ENCODE data around the gene ASPRV1.
"Not testable (repeated sequence)": the region's sequence is repeated elsewhere in the genome, so short reads cannot be mapped to it uniquely, and the experiment has no call there.

The ASPRV1 gene

DNA sequence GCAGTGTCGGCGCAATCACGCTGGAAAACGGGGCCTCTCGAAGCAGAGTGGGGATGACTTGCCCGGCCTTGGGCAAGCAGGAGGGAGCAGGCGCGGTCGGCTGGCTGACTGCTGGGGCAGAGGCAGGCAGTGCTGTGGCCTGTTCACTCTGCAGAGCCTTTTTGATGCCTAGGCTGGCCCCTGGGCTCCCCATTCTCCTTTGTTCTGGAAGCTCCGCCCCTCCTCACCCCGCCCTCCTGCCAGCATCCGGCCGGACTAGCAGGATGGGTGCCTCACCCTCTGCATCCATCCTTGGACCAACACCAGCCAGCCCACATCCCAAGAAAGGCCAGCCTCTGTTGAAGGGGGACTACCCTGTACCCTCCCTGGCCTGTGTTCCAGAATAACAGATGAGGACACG, at the start of gene ASPRV1:
TSS of gene ASPRV1 (minus strand) at position 136 of the 400 bp plus-strand sequence. CDS start 195 bp downstream, outside the sequence.
- DNase-seq (ENCODE audit: low spot score), result no peak

DNA sequence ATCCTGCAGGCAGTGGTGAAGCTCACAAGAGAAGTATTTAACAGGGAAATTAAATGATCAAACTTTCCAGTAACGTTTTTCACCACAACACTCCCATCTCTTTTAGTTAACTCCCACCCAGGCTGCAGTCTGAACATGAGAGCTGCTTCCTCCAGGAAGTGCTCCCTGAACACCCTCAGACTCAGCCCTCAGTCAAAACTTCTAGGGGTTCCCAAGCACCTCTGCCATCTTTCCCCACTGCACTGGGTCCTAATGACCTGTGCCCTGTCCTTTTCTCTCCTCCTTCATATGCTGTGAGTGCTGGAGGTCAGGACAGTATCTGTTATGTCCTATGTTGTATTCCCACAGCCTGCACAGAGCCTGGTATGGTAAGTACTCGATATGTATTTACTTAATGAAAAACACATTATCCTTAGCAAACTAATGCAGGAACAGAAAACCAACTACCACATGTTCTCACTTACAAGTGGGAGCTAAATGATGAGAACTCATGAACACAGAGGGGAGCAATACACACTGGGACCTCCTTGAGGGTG, 49.2 kb upstream of the ASPRV1 start:
- DNase-seq (ENCODE audit: low spot score), result no peak

DNA sequence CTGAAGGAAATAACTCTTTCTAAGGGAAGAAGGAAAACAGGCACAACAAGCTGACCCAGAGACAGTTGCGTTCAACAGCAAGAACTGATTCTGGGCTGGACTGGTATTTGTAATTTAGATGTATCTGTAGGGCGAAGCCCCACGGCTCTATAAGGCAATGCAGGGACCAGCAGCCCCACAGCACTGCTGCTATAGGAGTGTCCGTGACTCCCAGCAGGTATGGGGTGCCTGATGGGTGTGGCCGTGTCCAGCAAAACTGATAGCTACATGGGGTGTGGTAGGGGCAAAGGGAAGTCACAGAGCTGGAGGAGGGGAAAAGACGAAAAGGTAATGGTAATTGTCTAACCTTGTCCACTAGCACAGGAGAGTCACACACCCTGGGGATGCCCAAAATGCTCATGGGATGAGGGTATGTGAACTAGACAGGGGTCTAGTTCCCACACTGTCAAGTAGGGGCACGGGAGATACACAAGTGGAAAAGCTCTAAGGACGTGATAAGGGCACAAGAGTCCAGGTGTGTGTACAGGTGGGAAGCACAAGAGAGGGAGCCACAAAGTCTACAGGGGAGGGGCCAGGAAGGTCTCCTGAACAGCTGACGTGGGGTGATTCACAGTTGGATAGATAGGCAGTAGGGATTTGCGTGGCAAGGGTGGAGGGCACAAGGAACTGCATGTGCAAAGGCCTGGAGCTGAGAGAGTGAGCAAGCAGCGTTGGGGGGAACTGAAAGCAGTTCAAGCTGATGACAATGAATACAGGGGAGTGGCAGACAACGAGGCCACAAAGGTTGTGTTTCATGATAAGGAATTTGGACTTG, 48.5 kb upstream of the ASPRV1 start:
- no peak for DNase-seq (ENCODE audit: low spot score)

DNA sequence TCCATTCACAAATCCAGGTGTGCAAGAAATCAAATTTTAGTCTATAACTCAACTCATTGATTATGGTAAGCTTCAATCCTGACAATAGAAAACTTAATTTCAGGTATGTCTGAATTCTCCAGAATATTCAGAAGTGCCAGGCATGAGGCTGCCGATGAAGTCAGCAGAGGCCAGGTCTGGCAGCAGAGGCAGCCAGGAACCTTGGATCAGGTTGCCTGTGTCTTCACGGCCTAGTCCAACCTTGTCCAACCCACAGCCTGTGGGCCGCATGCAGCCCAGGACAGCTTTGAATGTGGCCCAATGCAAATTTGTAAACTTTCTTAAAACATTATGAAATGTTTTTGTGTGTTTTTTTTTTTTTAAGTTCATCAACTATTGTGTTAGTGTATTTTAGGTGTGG, 46.9 kb upstream of the ASPRV1 start:
- DNase-seq (ENCODE audit: low spot score), result no peak

DNA sequence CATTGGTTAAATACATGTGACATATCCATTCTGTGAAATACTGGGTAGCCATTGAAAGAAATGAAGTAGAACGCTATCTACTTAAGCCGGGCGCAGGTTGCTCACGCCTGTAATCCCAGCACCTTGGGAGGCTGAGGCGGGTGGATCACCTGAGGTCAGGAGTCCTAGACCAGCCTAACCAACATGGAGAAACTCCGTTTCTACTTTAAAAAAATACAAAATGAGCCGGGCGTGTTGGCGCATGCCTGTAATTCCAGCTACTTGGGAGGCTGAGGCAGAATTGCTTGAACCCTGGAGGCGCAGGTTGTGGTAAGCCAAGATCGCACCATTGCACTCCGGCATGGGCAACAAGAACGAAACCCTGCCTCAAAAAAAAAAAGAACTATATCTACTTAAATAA, 45.7 kb upstream of the ASPRV1 start:
- DNase-seq (ENCODE audit: low spot score), result no peak

DNA sequence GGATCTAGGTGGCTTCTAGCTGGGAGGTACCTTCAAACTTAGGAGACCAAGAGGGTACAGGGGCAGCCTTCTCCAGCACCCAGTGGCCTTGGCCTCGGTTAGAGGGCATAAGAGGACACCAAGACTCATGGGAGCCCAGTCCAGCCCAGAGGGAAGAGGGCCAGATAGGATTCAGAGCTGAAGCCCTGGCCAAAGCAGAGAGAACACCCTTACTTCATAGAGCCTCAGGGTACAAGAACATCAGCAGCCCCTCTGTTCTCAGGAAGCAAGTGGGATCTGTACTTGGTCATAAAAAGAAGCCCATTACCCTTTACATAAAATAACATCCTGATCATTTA, 45.0 kb upstream of the ASPRV1 start:
- DNase-seq (ENCODE audit: low spot score), result no peak

DNA sequence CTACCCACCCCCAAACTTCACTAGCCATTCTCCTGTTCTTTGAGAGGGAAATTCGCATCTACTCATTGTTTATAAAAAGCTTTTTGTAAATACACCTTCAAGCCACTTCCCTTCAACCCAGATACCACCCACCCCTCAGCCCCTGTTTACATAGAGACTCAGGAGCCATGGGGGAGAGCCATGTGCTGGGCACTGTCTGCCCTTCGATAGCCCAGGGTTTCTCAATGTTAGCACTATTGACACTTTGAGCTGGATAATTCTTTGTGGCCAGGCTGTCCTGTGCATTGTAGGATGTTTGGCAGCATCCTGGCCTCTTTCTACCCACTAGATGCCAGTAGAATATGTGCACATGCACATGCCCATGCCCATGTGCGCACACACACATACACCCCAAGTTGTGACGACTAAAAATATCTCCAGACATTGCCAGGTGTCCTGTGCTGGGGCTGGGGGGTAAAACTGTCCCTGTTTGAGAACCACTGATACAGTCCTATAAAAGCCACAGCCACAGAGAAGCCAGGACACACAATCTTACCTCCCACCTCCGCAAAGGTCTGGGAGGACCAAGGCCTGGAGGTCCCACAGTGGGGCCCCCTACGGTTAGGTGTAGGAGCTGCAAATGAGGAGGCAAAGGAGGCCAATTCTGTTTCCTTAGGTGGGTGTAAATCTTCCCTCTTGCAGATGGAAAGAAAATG, 44.5 kb upstream of the ASPRV1 start:
- DNase-seq (ENCODE audit: low spot score), result no peak

DNA sequence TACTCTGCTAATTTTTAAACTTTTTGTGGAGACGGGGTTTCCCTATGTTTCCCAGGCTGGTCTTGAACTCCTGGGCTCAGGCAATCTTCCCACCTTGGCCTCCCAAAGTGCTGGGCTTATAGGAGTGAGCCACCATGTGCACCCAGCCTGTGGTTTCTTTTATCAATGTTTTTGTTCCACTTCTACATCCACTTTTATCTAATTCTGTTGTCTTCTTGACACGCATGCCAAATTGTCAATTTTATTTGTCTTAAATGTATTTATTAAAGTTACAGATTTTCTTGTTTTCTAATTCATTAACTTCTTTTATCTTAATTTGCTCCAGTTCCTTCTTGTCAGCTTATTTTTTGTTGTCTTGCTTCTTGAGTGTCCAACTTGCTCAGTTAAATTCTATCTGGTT, 43.8 kb upstream of the ASPRV1 start:
- DNase-seq (ENCODE audit: low spot score), result no peak

DNA sequence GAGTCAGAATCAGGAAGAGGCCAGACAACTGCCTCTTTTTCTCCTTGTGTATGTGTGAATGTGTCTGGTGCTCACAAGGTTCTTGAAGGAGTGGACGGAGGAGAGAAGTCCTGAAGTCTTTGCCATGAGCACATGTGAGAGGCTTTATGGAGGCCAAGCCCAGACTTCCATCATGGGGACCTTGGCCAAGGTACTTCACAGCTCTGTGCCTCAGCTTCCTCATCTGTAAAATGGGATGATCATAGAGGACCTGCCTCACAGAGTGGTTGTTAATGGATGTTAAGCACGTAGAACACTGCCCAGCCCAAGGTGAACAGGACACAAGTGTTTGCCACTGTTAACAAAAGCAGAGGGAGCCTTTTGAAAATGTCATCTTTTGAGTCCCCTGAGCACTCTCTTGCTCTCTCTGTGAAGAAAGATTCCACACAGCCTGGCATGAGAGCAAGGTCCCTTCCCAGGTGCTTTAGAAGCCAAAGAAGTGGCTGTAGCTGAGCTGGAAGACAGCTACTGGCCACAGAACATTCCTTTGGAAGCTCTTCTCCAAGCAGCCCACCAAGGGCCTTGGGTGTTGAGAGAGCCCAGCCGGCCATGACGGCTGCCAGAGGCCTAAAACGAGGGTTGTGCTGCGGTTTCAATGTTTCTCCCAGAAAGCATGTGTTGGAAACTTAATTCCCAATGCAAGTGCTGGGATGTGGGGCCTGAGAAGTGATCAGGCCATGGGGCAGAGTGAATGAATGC, 41.8 kb upstream of the ASPRV1 start:
- no peak for DNase-seq (ENCODE audit: low spot score)

DNA sequence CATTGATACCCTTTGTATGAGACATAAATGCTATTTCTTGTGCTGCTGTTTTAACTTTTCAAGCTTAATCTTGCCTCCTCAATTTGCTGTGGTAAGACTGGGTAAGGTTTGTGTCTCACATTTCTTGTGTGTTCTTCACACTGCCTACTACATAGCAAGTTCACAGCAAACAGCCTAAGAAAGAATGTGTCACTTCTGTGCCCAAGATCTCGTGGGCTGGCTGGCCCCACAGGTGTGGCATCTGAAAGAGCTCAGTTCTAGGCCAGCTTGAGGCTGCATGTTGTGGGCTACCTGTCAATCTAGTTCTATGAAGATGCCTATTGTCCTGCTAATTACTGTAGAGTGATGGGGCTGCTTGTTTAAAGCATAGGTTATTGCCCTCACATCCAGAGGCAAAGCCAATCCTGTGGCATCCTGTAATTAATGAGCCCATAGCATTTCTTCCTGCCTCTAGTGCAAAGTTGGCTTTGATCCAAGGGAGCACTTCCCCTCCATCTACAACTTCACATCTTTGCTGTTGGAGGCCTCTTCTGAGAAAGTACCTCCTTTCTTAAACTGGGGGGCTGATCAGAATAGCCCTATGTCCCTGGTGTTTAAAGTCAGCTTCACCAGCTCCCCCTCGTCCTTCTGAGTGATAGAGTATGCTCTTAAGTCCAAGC, 40.9 kb upstream of the ASPRV1 start:
- DNase-seq (ENCODE audit: low spot score), result no peak

DNA sequence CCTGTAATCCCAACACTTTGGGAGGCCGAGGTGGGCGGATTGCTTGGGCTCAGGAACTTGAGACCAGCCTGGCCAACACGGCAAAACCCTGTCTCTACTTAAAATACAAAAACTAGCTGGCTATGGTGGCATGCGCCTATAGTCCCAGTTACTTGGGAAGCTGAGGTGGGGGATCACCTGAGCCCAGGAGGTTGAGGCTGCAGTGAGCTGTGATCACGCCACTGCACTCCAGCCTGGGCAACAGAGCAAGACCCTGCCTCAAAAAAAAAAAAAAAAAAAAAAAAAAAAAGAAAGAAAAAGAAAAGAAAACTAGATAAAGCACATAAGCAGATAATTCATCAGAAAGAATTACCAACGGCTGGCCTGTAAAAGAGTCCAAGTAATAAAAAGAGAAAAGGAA, 39.1 kb upstream of the ASPRV1 start:
- DNase-seq (ENCODE audit: low spot score), result not testable (repeated sequence)

DNA sequence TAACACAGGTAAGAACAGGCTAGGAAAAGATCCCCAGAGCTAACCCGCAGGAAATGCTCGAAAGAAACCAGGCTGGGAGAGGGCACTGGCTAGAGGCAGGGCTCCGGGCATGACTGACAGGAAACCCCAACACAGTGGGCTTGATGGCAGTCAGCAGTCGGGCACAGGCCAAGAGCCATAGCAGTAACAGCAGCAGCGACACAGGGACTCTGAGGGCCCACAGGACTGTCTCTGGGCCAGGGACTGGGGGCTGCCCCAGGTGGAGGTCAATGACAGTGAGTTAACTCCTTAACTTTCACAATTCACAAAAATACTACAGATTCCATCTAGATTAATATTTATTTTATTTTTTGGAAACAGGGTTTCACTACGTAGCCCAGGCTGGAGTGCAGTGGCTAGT, 37.3 kb upstream of the ASPRV1 start:
- no peak for DNase-seq (ENCODE audit: low spot score)

DNA sequence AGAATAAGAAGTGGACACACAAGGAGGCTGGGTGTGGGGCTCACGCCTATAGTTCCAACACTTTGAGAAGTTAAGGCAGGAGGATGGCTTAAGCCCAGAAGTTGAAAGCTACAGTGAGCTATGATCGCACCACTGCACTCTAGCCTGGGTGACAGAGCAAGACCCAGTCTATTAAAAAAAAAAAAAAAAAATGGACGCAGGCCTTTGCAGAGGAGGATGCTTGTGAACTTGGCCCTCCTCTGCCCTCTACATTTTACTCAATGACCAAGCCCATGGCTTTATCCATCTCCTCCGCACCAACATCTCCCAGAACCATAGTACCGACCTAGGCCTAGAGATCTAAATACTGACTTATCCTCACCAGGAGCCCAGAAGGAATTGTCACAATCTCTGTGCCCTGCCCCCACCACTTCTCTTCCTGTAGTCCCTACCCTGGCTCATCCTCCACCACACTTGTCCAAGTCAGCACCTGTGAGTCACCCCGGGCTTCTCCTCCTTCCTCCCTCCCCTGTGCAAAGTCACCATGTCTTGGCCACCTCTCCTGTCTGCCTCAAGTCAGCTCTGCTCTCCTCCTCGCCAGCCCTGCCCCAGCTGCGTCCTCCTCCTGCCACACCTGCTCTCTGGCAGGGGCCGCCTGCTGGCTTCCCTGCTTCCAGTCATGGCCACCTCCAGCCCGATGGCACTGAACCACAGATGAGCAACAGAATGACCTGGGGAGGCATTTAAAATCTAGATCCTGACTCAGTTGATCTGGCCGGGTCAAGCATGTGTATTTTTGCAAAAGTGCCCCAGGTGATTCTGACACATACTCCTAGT, 35.8 kb upstream of the ASPRV1 start:
- peak; percentile 4 for DNase-seq (ENCODE audit: low spot score)

DNA sequence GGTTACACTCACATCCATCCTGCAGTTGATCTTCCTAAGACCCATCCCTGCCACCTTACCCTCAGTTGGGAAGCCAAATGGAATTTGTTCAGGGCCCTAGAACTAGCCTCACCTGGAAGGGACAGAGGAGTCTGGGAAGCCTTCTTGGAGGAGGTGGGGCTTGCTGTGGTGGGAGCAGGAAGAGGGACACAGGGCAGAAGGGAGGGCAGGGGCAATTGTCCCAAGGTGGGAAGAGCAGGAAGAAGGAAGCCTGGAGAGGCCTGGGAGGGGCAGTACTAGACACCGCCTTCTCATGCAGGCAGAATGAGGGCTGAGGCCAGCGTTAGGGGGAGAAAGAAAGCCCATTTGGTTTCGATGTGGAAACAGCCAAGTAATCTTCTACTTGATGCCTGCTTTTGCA, 34.1 kb upstream of the ASPRV1 start:
- no peak for DNase-seq (ENCODE audit: low spot score)

DNA sequence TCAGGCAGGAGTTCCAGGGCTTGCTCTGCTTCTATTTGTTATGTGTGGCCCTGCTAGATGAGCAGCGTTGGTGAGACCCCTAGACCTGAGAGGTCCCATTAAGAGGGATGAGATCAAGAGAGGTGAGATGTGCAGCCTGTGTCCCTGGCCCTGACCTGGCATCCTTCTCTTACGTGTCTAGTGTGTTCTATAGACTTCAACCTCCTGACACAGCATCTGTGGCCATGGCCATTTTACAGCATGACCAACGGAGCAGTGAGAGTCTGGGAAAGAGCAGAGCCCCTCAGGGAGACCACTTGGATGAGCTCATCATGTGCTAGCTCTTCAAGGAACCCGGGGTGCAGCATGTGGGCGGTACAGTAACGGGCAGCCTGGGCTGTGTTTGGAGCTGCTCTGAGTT, 32.7 kb upstream of the ASPRV1 start:
- no peak for DNase-seq (ENCODE audit: low spot score)

DNA sequence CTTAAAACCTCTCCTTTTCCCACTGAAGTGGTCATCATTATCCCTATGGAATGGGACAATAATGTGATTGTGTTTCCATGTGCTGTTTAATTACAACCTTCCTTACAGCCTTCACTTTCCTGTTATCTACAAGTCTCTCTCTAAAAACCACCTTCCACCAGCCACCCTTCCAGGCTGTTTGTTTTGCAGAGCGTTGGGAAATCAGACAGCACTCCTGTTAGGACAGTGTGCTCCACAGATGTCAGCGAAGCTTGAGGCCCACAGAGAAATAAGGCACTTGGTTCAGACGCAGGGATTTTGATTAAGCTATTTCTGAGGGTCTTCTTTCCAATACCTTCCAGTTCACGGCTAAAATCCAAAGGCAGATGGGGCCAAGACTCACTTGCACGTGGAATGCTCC, 32.3 kb upstream of the ASPRV1 start:
- DNase-seq (ENCODE audit: low spot score), result no peak

DNA sequence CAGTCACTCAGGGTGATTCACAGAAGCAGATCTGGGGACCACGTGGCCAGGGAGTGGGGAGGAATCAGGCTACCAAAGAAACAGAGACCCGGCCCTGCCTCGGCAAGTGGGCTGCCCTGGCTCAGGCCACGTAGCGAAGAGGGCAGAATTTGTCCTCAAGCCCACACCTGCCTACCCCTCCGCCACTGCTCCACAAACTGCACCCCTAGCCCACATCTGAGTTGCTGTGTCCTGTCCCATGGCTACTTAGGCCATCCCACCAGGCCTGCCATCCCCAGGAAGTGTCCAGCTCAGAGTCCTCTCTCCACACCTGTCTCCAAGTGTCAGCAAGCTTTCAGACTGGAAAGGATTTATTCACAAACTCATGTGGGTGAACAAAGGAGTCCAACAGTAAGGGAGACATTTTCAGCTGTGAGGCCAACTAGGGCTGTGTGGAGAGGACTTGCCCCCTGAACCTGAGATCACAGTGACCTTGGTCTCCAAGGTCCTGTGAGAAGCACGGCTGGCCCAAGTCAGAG, 31.7 kb upstream of the ASPRV1 start:
- no peak for DNase-seq (ENCODE audit: low spot score)

DNA sequence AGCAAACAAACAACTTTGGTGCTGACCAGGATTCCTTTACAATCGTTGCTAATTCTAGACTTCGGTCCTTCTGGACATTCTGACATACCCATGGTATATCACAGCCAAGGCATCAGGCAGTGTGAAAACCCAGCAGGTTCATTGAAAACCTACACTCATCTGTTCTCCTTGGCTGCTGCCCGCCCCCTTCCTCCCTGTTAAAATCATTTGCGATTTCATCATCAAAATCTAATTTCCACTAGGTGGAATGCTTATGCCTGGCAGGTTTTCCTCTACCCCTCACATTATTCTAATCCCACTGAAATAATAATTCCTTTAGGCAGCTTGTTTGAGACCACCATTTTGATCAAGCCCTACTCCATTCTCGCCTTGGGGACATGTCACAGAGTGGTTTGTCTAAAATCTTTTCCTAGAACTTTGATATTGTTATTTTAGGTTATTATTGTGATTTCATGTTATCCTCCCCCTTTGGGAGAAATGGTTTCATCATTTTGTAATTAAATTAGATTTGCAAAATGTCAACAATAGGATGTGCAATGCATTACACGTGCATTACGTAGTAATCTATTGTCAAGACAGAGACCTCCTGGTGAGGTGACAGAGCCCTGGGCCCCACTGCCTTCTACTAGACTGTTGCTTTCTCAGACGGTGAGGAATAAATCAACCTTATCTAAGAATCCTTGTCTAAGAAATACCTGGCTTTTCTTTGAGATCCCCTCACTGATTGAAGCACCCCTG, 31.0 kb upstream of the ASPRV1 start:
- DNase-seq (ENCODE audit: low spot score), result no peak

DNA sequence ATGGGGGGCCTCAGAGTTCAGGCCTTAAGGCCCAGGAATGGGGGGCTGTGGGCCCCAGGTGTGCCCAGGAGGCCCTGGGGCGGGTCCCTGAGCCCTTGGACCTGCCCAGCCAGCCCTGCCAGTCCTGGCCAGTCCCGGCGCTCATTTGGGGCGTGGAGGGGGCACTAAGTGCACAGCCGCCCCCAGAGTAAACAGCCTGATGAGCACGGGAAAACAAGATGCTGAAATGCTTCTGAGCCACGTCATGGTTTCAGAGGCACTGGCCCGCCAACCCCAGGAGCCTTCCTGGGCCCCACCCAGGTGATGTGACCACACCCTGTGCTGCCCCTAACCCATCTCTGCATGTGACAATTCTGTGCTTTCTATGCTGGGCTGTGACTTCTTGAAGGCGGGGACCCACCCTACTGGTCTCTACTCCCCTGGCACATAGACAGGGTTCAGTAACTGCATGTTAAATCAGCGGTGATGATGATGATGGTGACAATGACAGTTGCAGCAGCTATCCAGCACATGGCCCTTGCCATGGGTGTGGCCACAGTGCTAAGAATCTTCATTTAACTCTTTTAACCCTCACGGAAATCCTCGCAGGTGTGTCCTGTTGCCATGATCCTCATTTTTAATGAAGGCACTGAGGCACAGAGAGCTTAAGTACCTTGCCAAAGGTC, 28.1 kb upstream of the ASPRV1 start:
- no peak for DNase-seq (ENCODE audit: low spot score)

DNA sequence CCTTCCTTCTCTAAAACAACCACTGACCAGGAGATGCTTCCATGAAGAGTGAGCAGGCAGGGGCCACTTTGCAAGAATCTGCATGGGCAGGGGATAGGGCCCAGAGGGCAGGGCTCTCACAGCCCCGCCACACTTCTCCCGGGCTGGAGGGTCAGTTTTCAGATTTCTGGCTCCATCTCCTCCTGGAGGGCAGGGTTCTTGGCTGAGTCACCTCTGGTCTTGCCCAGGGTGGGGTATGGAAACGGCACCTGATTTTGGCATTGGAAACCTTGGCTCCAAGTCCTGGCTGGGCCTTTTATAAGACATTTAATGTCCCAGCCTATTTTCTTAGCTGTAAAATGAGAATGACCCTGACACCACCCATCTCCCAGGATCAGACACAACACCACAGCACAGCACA, 27.6 kb upstream of the ASPRV1 start:
- no peak for DNase-seq (ENCODE audit: low spot score)
